PC-9 (cell line): ENCODE data around the gene MTUS2. TPM values are rescaled to one million over a fixed set of nuclear protein-coding genes. Genes with fewer than 3 reads are reported as not detected.

Experiments used
- BruUV-seq: library from RNA; stranded (reverse); fragments of 400-500 nt; replicated peaks from 2 replicates; lab custom pipeline; 2021; lab: Mats Ljungman, UMichigan
- CTCF ChIA-PET: fragments of 300-600 bp; sonication (Branson Sonifier 250); formaldehyde crosslinking; loops from one replicate; lab custom pipeline; 2022; ENCODE audit warnings: antibody characterized with exemption; lab: Charles Lee
- POLR2A ChIA-PET: fragments of 300-600 bp; sonication (Branson Sonifier 250); formaldehyde crosslinking; loops from one replicate; lab custom pipeline; 2022; ENCODE audit warnings: antibody characterized with exemption; ENCODE audit not compliant: unreplicated experiment; lab: Charles Lee
- DNase-seq, 2 experiments: peaks; one replicate each; pipeline versions ENCODE4 v3.0.0 to v3.0.0-alpha.2; 2015 to 2022; ENCODE audit warnings: mixed read lengths in 1 of 2
- H2AFZ ChIP-seq: fragments of 200-600 bp; sonication (generic); 2 replicates; pipeline ENCODE4 v1.8.1; 2017; ENCODE audit warnings: antibody characterized with exemption
- H3F3A ChIP-seq: fragments of 200-600 bp; sonication (generic); 2 replicates; pipeline ENCODE4 v1.8.1; 2017; ENCODE audit warnings: antibody characterized with exemption, mild to moderate bottlenecking, low read depth; ENCODE audit not compliant: insufficient read depth
- H3K27ac ChIP-seq: fragments of 200-600 bp; sonication (generic); 2 replicates; pipeline ENCODE4 v1.6.1; 2016; ENCODE audit warnings: mixed run types
- H3K27me3 ChIP-seq: fragments of 200-600 bp; sonication (generic); 2 replicates; pipeline ENCODE4 v1.6.1; 2016; ENCODE audit warnings: low read depth, mixed run types; ENCODE audit not compliant: insufficient read depth
- H3K36me3 ChIP-seq: fragments of 200-600 bp; sonication (generic); 2 replicates; pipeline ENCODE4 v1.6.1; 2016; ENCODE audit warnings: low read depth, mixed run types
- H3K4me1 ChIP-seq: fragments of 200-600 bp; sonication (generic); replicated peaks from 2 replicates; pipeline ENCODE4 v1.6.1; 2016; ENCODE audit warnings: mixed run types; ENCODE audit not compliant: insufficient read depth
- H3K4me2 ChIP-seq: fragments of 200-600 bp; sonication (generic); 2 replicates; pipeline ENCODE4 v1.6.1; 2017; ENCODE audit warnings: mixed run types
- H3K4me3 ChIP-seq: fragments of 200-600 bp; sonication (generic); 2 replicates; pipeline ENCODE4 v1.6.1; 2016; ENCODE audit warnings: mixed run types
- H3K79me2 ChIP-seq: fragments of 200-600 bp; sonication (generic); 2 replicates; pipeline ENCODE4 v1.6.1; 2017; ENCODE audit warnings: low read depth, mixed run types
- H3K9me2 ChIP-seq: fragments of 200-600 bp; sonication (generic); 2 replicates; pipeline ENCODE4 v1.8.1; 2017; ENCODE audit warnings: mild to moderate bottlenecking; ENCODE audit not compliant: insufficient read depth
- H3K9me3 ChIP-seq: fragments of 200-600 bp; sonication (generic); 2 replicates; pipeline ENCODE4 v1.8.1; 2016; ENCODE audit warnings: low read depth; ENCODE audit not compliant: insufficient read depth
- H4K20me1 ChIP-seq: fragments of 200-600 bp; sonication (generic); 2 replicates; pipeline ENCODE4 v1.8.1; 2017; ENCODE audit not compliant: insufficient read depth
- EZH2 ChIP-seq: fragments of 200-600 bp; sonication (generic); IDR thresholded peaks from 2 replicates; pipeline ENCODE4 v1.8.0; 2017; ENCODE audit warnings: antibody characterized with exemption, low read depth
- intact Hi-C: fragments of 100-400 bp; cut with micrococcal nuclease; formaldehyde crosslinking; loops from one replicate; pipeline ENCODE4 v1.10.0; 2022; ENCODE audit not compliant: unreplicated experiment
- total RNA-seq: library from RNA; stranded (reverse); gene quantifications from 2 replicates; pipeline ENCODE4 v1.2.3, GENCODE V29; 2021
- TF ChIP-seq, protein P1 (sequence below): fragments of 200-600 bp; sonication (generic); conservative IDR thresholded peaks from 2 replicates; pipeline ENCODE4 v1.6.1; 2017; ENCODE audit warnings: mixed run types, antibody characterized with exemption, mild to moderate bottlenecking, moderate library complexity

Gene MTUS2
- total RNA-seq, 1 experiment from 2014 or later = not detected

DNA sequence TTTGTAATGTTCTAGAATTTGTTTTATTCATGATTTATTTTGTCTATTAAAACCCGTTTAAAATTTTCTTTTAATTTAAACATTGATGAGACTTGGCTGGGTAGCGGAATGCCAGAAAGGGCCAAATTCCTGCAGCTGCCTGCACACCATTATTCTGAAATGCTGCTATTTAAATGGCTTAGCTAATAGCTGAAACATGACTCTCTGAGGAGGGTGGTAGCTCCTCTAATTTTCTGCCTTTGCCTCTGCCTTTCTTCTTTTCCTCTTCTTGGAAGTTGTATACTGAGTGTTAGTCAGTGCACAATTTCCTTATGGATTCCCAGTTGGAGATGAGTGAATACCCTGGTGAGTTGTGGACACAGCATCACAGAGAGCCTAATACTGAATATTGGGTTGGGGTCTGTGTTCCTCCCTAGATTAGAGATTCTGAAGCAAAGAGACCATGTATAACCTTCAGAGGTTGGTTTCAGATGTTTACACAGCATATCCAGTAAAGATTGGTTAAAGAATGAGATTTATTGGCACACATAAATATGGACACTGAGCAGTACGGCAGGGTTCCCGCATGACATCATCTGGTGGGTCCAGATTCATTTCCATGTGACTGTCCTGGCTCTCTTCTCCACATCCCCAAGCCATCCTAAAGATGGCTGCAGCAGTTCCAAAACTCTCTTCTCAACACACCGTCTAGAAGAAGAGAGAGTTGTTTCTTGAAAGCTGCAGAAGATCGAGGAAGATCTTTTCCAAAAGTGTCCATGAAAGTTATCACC, 55.9 kb downstream of the MTUS2 start:
- POLR2A ChIA-PET = no interaction called here
- Histone ChIP-seq H3K36me3 (no peaks in the 10 kb centered on the region), H3K27ac (no peak overlapping the region), H2AFZ (no peak overlapping the region), H3K4me3 (no peak overlapping the region), H3K4me1 (no peaks in the 10 kb centered on the region), H3K27me3 (no peaks in the 10 kb centered on the region), H3K9me2 (no peaks in the 10 kb centered on the region), H3K9me3 (no peaks in the 10 kb centered on the region), H3F3A (no peaks in the 10 kb centered on the region), H3K79me2 (no peaks in the 10 kb centered on the region), H3K4me2 (no peak overlapping the region), H4K20me1 (no peaks in the 10 kb centered on the region)
- TF ChIP-seq, protein P1, sequence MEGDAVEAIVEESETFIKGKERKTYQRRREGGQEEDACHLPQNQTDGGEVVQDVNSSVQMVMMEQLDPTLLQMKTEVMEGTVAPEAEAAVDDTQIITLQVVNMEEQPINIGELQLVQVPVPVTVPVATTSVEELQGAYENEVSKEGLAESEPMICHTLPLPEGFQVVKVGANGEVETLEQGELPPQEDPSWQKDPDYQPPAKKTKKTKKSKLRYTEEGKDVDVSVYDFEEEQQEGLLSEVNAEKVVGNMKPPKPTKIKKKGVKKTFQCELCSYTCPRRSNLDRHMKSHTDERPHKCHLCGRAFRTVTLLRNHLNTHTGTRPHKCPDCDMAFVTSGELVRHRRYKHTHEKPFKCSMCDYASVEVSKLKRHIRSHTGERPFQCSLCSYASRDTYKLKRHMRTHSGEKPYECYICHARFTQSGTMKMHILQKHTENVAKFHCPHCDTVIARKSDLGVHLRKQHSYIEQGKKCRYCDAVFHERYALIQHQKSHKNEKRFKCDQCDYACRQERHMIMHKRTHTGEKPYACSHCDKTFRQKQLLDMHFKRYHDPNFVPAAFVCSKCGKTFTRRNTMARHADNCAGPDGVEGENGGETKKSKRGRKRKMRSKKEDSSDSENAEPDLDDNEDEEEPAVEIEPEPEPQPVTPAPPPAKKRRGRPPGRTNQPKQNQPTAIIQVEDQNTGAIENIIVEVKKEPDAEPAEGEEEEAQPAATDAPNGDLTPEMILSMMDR = no peak
- no peak for TF ChIP-seq EZH2
- CTCF ChIA-PET = no interaction called here
- intact Hi-C loops = no loop called here
- no peak for DNase-seq
- BruUV-seq = no TSS peak

DNA sequence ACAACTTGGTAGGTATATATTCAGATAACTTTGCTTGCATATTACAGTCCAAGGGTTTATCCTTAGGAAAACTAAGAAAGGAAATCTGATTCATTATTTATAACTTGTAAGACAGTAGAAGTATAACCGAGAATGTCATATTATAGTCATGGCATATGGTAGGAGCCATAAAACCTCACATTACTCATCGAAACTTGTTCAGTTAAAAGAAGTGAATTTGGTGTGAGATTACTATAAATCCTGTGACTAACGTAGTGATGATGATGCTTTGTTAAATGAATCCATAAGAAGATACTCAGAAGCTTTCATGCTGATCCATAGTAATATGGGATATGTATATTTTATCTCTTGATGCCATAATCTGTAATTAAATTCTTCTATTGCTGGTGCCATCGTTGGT, 57.3 kb downstream of the MTUS2 start:
- H2AFZ ChIP-seq = no peak overlapping the region
- H3K27ac ChIP-seq = no peak overlapping the region
- intact Hi-C loops = no loop called here
- ChIA-PET POLR2A (no interaction called here), CTCF (no interaction called here)
- no peaks in the 10 kb centered on the region for H3K9me3 ChIP-seq
- H3K27me3 ChIP-seq = no peaks in the 10 kb centered on the region
- no peaks in the 10 kb centered on the region for H3K79me2 ChIP-seq
- no TSS peak for BruUV-seq
- H3K4me2 ChIP-seq = no peak overlapping the region
- H3K4me1 ChIP-seq = no peaks in the 10 kb centered on the region
- DNase-seq = no peak
- no peak for TF ChIP-seq EZH2
- TF ChIP-seq, protein P1 = no peak
- H3K9me2 ChIP-seq = no peaks in the 10 kb centered on the region
- H4K20me1 ChIP-seq = no peaks in the 10 kb centered on the region
- no peak overlapping the region for H3K4me3 ChIP-seq
- no peaks in the 10 kb centered on the region for H3K36me3 ChIP-seq
- H3F3A ChIP-seq = no peaks in the 10 kb centered on the region

DNA sequence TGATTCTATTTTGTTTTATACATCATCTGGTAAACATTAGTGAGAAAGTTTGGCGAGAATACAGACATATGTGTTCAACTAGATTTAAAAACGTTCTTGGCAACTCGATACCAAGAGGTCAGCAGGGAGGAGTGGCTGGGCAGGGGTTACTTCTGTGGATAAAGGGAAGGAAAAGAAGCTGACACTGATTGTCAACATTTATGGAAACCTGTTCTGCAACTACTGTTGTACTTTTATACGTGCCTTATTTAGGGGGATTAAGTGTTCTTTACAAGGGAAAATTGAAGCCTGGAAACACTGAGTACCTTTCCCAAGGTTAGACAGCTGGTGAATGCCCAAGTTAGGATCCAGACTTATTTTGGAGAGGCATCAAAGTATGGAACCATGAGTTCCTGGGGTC, 65.0 kb downstream of the MTUS2 start:
- no peaks in the 10 kb centered on the region for H3K36me3 ChIP-seq
- no peaks in the 10 kb centered on the region for H3K9me2 ChIP-seq
- intact Hi-C loops = no loop called here
- no peaks in the 10 kb centered on the region for H3F3A ChIP-seq
- no peak overlapping the region for H2AFZ ChIP-seq
- no peak overlapping the region for H3K4me3 ChIP-seq
- peaks cover 25% of the 10 kb centered on the region for H3K27me3 ChIP-seq
- no TSS peak for BruUV-seq
- H3K27ac ChIP-seq = no peak overlapping the region
- no peak for DNase-seq
- CTCF ChIA-PET = no interaction called here
- TF ChIP-seq EZH2 = no peak
- TF ChIP-seq, protein P1 = no peak
- no peaks in the 10 kb centered on the region for H3K79me2 ChIP-seq
- H4K20me1 ChIP-seq = no peaks in the 10 kb centered on the region
- H3K4me1 ChIP-seq = no peaks in the 10 kb centered on the region
- no peaks in the 10 kb centered on the region for H3K9me3 ChIP-seq
- POLR2A ChIA-PET = no interaction called here
- H3K4me2 ChIP-seq = no peak overlapping the region
